ENCODE measurements around the gene SPSB2. TPM values are rescaled to one million over a fixed set of nuclear protein-coding genes. Genes with fewer than 3 reads are reported as not detected.
"Not testable (repeated sequence)": the region's sequence is repeated elsewhere in the genome, so short reads cannot be mapped to it uniquely, and the experiment has no call there.

Gene SPSB2
- total RNA-seq, 1 donor from 2014 or later, result 30.2 TPM

GRCh38 chr12:6866920-6867412, 6.1 kb downstream of the SPSB2 start:
- Histone ChIP-seq H3K4me3 (peak overlapping the region; percentile 100), H3K9me3 (no peaks in the 10 kb centered on the region), H3K36me3 (peaks cover 56% of the 10 kb centered on the region), H3K27ac (peak overlapping the region; percentile 96), H3K27me3 (no peaks in the 10 kb centered on the region), H3K4me1 (peaks cover 37% of the 10 kb centered on the region)
- no peak for TF ChIP-seq CTCF (IDR thresholded peaks at IDR 0.05)
- no peak for DNase-seq
- ATAC-seq, result peak; percentile 17
- intact Hi-C loops (cut with DNase I), result no loop called here

GRCh38 chr12:6866163-6866919, 6.8 kb downstream of the SPSB2 start:
- no peak for TF ChIP-seq CTCF (IDR thresholded peaks at IDR 0.05)
- H3K27ac ChIP-seq, result peak overlapping the region; percentile 96
- H3K9me3 ChIP-seq, result no peaks in the 10 kb centered on the region
- H3K36me3 ChIP-seq, result peaks cover 59% of the 10 kb centered on the region
- H3K27me3 ChIP-seq, result no peaks in the 10 kb centered on the region
- intact Hi-C loops (cut with DNase I), result no loop called here
- H3K4me3 ChIP-seq, result peak overlapping the region; percentile 100
- DNase-seq (no peak), ATAC-seq (no peak)
- peaks cover 31% of the 10 kb centered on the region for H3K4me1 ChIP-seq

- H3K36me3 ChIP-seq, result peaks cover 59% of the 10 kb centered on the region
- not testable (repeated sequence) for ATAC-seq, H3K9me3 ChIP-seq
These were observed 7.8 kb downstream of the SPSB2 start for GRCh38 chr12:6865307-6865706.

GRCh38 chr12:6863586-6864321, 9.3 kb downstream of the SPSB2 start:
- ATAC-seq (no peak), DNase-seq (no peak)
- Histone ChIP-seq H3K27me3 (no peaks in the 10 kb centered on the region), H3K36me3 (peaks cover 62% of the 10 kb centered on the region), H3K4me1 (peaks cover 10% of the 10 kb centered on the region), H3K9me3 (no peaks in the 10 kb centered on the region), H3K27ac (no peak overlapping the region), H3K4me3 (no peak overlapping the region)
- intact Hi-C loops (cut with DNase I), result no loop called here
- TF ChIP-seq CTCF (IDR thresholded peaks at IDR 0.05), result no peak

More at GRCh38 chr12:6865307-6865706, 7.8 kb downstream of the SPSB2 start:
- intact Hi-C loops (cut with DNase I); H3K27me3 ChIP-seq; DNase-seq; H3K4me3 ChIP-seq; H3K27ac ChIP-seq: not testable (repeated sequence)
- H3K4me1 ChIP-seq, result peaks cover 21% of the 10 kb centered on the region

GRCh38 chr12:6863033-6863432, 10.1 kb downstream of the SPSB2 start:
- intact Hi-C loops (cut with DNase I), result no loop called here
- no peak overlapping the region for H3K4me3 ChIP-seq
- no peak overlapping the region for H3K27ac ChIP-seq
- peaks cover 4% of the 10 kb centered on the region for H3K4me1 ChIP-seq
- ATAC-seq (no peak), DNase-seq (no peak)
- H3K9me3 ChIP-seq, result no peaks in the 10 kb centered on the region
- peaks cover 69% of the 10 kb centered on the region for H3K36me3 ChIP-seq
- H3K27me3 ChIP-seq, result no peaks in the 10 kb centered on the region
- TF ChIP-seq CTCF (IDR thresholded peaks at IDR 0.05), result no peak

GRCh38 chr12:6861391-6861790, 11.7 kb downstream of the SPSB2 start:
- H3K36me3 ChIP-seq, result peaks cover 85% of the 10 kb centered on the region
- H3K27ac ChIP-seq, result no peak overlapping the region
- H3K4me1 ChIP-seq, result no peaks in the 10 kb centered on the region
- no peak for TF ChIP-seq CTCF (IDR thresholded peaks at IDR 0.05)
- H3K9me3 ChIP-seq, result no peaks in the 10 kb centered on the region
- no peak overlapping the region for H3K4me3 ChIP-seq
- intact Hi-C loops (cut with DNase I), result no loop called here
- DNase-seq (no peak), ATAC-seq (no peak)
- H3K27me3 ChIP-seq, result no peaks in the 10 kb centered on the region
